GM06990 (cell line): ENCODE results near the gene GRID1.

ENCODE experiments used
- DNase-seq: peaks from one replicate; pipeline ENCODE4 v3.0.0-alpha.2; 2011; ENCODE audit not compliant: insufficient read length; ENCODE audit errors: extremely low read depth
- H3K27me3 ChIP-seq: replicated peaks from 2 replicates; pipeline ENCODE4 v1.6.0; 2011; ENCODE audit warnings: low read length; ENCODE audit not compliant: control insufficient read depth, insufficient read depth
- H3K36me3 ChIP-seq: 2 replicates; pipeline ENCODE4 v1.5.1; 2011; ENCODE audit warnings: low read length; ENCODE audit not compliant: control insufficient read depth, insufficient read depth
- H3K4me3 ChIP-seq: replicated peaks from 2 replicates; pipeline ENCODE4 v1.5.1; 2011; ENCODE audit warnings: low read depth, mild to moderate bottlenecking, control low read depth, low read length
- TF ChIP-seq, protein P1 (sequence below): IDR thresholded peaks from 2 replicates; pipeline ENCODE4 v1.5.1; 2011; ENCODE audit warnings: low read length, control low read depth, mild to moderate bottlenecking, inconsistent platforms; ENCODE audit not compliant: insufficient read depth, poor library complexity, severe bottlenecking

The GRID1 gene

DNA sequence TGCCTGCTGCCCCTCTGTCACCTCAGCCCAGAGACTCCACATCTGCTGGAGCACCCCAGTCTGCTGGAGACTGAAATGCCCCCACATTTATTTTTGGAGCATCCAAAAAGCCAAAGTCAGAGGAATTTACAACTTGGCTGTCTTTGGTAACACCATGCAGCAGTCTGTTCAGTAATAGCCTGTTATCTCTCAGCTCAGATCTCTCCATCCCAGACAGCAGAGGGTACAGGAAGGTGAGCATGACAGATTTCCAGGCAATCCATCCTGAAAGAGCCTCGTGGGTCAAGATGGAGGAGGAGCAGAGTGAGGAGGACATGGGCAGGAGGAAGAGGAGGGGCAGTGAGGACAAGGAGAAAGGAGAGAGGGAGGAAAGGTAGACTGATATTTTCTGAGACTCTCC, 55.9 kb downstream of the GRID1 start:
- Histone ChIP-seq H3K4me3 (no peak overlapping the region), H3K27me3 (peaks cover 6% of the 10 kb centered on the region), H3K36me3 (no peaks in the 10 kb centered on the region)
- TF ChIP-seq, protein P1, sequence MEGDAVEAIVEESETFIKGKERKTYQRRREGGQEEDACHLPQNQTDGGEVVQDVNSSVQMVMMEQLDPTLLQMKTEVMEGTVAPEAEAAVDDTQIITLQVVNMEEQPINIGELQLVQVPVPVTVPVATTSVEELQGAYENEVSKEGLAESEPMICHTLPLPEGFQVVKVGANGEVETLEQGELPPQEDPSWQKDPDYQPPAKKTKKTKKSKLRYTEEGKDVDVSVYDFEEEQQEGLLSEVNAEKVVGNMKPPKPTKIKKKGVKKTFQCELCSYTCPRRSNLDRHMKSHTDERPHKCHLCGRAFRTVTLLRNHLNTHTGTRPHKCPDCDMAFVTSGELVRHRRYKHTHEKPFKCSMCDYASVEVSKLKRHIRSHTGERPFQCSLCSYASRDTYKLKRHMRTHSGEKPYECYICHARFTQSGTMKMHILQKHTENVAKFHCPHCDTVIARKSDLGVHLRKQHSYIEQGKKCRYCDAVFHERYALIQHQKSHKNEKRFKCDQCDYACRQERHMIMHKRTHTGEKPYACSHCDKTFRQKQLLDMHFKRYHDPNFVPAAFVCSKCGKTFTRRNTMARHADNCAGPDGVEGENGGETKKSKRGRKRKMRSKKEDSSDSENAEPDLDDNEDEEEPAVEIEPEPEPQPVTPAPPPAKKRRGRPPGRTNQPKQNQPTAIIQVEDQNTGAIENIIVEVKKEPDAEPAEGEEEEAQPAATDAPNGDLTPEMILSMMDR = no peak
- DNase-seq = no peak

DNA sequence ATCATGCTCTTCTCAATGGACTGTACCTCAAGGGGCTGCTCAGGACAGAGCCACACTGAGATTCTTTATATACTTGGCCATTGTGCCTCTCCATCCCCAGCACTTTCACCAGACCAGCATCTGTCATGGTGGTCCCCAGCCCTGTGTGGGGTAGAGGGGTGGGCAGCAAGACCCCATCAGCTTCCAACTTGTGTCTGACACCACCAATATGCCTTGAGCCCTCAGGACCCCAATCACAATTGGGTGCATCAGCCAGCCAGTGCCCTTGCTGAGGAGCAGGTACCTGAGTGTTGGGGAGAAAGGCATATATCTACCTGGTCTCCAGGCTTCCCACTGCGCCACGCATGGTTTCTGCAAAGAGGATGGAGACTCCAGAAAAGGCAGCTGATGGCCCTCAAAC, 56.3 kb downstream of the GRID1 start:
- TF ChIP-seq, protein P1 = no peak
- Histone ChIP-seq H3K4me3 (no peak overlapping the region), H3K27me3 (peaks cover 6% of the 10 kb centered on the region), H3K36me3 (no peaks in the 10 kb centered on the region)
- no peak for DNase-seq

DNA sequence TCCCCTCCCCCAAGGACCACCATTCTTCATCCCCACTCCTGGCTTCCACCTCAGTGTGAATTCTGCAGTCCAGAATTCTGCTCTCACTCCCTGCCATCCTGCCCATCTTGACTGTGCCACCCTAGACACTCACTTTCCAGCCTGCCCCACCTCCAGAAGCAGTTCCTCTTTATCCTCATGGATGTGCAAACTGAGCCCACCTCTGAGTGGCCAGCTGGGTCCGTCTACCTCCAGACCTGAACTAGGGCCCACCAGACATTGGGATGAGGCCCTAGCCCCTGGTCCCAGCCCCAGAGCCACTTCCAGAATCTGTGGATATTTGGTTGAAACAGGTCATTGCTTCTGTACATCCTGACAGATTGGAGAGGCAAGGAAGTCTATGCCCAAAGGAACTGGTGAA, 58.5 kb downstream of the GRID1 start:
- H3K4me3 ChIP-seq = no peak overlapping the region
- TF ChIP-seq, protein P1 = no peak

DNA sequence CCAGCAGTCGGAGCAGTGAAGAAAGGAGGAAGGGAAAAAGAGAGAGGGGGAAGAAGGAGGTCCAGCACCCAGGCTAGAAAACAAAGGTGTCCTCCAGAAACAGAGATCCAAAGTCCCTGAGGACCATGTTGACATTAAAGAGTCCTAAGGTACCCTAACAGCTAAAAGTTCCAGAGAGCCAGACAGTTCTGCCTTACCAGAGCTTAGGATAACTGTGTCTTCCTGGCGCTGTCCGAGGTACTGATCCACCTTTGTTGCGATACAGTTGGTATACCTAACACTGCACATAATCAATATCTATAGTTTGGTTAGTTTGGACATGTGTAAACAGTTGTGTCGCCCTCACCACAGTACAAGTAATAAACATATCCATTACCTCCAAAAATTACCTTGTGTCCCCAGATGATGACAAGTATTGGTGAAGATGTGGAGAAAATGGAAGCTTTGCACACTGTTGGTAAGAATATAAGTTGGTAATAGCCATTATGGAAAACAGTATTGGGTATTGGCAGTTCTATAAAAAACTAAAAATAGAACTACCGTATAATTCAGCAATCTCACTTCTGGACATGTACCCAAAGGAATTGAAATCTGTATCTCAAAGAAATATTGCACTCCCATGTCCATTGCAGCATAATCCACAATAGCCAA, 59.8 kb downstream of the GRID1 start:
- TF ChIP-seq, protein P1 = no peak
- no peak overlapping the region for H3K4me3 ChIP-seq
- H3K36me3 ChIP-seq = no peaks in the 10 kb centered on the region
- H3K27me3 ChIP-seq = peaks cover 2% of the 10 kb centered on the region; the same call in 1 of the 2 replicates
- no peak for DNase-seq

More for the DNA sequence above, 58.5 kb downstream of the GRID1 start:
- peaks cover 6% of the 10 kb centered on the region for H3K27me3 ChIP-seq
- DNase-seq = no peak
- no peaks in the 10 kb centered on the region for H3K36me3 ChIP-seq

DNA sequence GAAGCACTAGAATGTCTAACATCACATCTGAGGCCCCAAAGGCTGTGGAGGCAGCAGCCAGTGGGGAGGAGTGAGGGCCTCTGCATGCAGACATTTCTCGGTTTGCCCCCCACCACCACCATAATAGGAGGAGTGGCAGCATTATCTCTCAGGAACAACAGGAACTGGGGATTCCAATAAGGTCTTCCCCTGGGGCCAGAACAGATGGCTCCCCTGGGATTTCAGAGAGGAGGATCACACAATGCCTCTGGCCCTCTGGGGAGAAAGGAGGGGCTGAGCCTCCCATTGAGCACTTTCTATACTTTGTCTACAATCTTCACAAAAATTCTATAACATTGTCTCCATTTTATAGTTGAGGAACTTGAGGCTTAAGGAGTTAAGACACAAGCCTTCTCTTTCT, 61.1 kb downstream of the GRID1 start:
- Histone ChIP-seq H3K4me3 (no peak overlapping the region), H3K27me3 (peaks cover 2% of the 10 kb centered on the region; the same call in 1 of the 2 replicates), H3K36me3 (no peaks in the 10 kb centered on the region)
- TF ChIP-seq, protein P1 = no peak
- no peak for DNase-seq

DNA sequence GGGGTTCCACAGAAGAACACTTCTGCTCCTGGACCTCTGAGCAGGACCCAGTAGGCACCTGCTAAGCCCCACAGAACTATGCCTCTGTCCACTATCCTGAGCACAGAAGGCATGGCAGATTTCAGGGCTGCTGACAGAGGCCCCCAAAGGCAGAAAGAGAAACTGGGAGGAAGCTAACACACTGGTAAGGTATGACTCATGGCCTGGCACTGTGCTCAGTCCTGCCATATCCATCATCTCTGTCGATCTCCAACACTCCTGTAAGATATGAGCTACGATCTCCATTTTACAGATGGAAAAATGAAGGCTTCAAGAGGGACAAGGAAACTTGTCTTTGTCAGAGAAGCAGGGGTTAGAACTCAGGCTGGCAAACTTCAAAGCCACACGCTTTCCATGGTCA, 62.2 kb downstream of the GRID1 start:
- no peaks in the 10 kb centered on the region for H3K27me3 ChIP-seq
- no peak for DNase-seq

More for the DNA sequence above, 62.2 kb downstream of the GRID1 start:
- TF ChIP-seq, protein P1 = no peak
- H3K36me3 ChIP-seq = no peaks in the 10 kb centered on the region
- no peak overlapping the region for H3K4me3 ChIP-seq
